GM19468 (cell line): Measurements from ENCODE around the gene SEPTIN8.
"Not testable (repeated sequence)": the region's sequence is repeated elsewhere in the genome, so short reads cannot be mapped to it uniquely, and the experiment has no call there.

Experiments used
- ATAC-seq: cut with Tn5 transposase; IDR thresholded peaks from one replicate; pipeline ENCODE4 v1.9.1; 2021; ENCODE audit warnings: mild to moderate bottlenecking, moderate library complexity, moderate number of reproducible peaks; ENCODE audit not compliant: unreplicated experiment; ENCODE audit errors: extremely low read depth

Gene SEPTIN8

GRCh38 chr5:132813599-132814502, 36.8 kb upstream of the SEPTIN8 start:
- no peak for ATAC-seq

- ATAC-seq, result no peak
These were observed 36.0 kb upstream of the SEPTIN8 start, which contains the start of gene SOWAHA for GRCh38 chr5:132812781-132813598. SOWAHA (plus strand) TSS chr5:132813302; CDS start chr5:132813622, 320 bp downstream.

GRCh38 chr5:132812123-132812765, 35.2 kb upstream of the SEPTIN8 start:
- ATAC-seq, result no peak

- ATAC-seq, result no peak
These were observed 33.6 kb upstream of the SEPTIN8 start for GRCh38 chr5:132810605-132811004.

- no peak for ATAC-seq
These were observed 31.8 kb upstream of the SEPTIN8 start for GRCh38 chr5:132808866-132809265.

- no peak for ATAC-seq
These were observed 31.4 kb upstream of the SEPTIN8 start for GRCh38 chr5:132808448-132808847.

GRCh38 chr5:132807163-132807838, 30.3 kb upstream of the SEPTIN8 start:
- ATAC-seq, result no peak

GRCh38 chr5:132806804-132807162, 29.7 kb upstream of the SEPTIN8 start:
- ATAC-seq, result not testable (repeated sequence)

- not testable (repeated sequence) for ATAC-seq
These were observed 28.8 kb upstream of the SEPTIN8 start for GRCh38 chr5:132805872-132806271.

- ATAC-seq, result not testable (repeated sequence)
These were observed 27.2 kb upstream of the SEPTIN8 start for GRCh38 chr5:132804219-132804618.

- not testable (repeated sequence) for ATAC-seq
These were observed 25.6 kb upstream of the SEPTIN8 start for GRCh38 chr5:132802685-132803066.

- no peak for ATAC-seq
These were observed 25.1 kb upstream of the SEPTIN8 start for GRCh38 chr5:132802044-132802684.

GRCh38 chr5:132800545-132800944, 23.5 kb upstream of the SEPTIN8 start:
- no peak for ATAC-seq

- no peak for ATAC-seq
These were observed 22.4 kb upstream of the SEPTIN8 start for GRCh38 chr5:132799392-132799791.

- ATAC-seq, result no peak
These were observed 20.6 kb upstream of the SEPTIN8 start for GRCh38 chr5:132797651-132798050.

GRCh38 chr5:132791026-132791425, 14.0 kb upstream of the SEPTIN8 start:
- ATAC-seq, result no peak

- no peak for ATAC-seq
These were observed 13.3 kb upstream of the SEPTIN8 start for GRCh38 chr5:132790201-132790865.

- no peak for ATAC-seq
These were observed 12.2 kb upstream of the SEPTIN8 start for GRCh38 chr5:132788990-132789886.
